HG03060 (cell line): ENCODE measurements around the gene RGS13.
"Not testable (repeated sequence)": the region's sequence is repeated elsewhere in the genome, so short reads cannot be mapped to it uniquely, and the experiment has no call there.

ENCODE experiments used
- ATAC-seq: cut with Tn5 transposase; IDR thresholded peaks from one replicate; pipeline ENCODE4 v1.9.1; 2021; ENCODE audit warnings: low read depth, moderate number of reproducible peaks; ENCODE audit not compliant: unreplicated experiment

The RGS13 gene

DNA sequence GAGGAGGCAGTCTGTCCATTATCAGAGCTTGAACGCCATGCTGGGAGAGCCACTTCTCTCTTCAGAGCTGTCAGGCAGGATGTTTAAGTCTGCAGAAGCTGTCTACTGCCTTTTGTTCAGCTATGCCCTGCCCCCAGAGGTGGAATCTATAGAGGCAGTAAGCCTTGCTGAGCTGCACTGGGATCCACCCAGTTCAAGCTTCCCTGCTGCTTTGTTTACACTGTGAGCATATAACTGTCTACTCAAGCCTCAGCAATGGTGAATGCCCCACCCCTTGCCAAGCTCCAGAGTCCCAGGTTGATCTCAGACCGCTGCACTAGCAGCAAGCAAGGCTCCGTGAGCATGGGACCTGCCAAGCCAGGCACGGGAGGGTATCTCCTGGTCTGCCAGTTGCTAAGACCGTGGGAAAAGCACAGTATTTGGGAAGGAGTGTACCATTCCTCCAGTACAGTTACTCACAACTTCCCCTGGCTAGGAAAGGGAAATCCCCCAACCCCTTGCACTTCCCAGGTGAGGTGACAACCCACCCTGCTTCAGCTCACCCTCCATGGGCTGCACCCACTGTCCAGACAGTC, 32.5 kb downstream of the RGS13 start:
- no peak for ATAC-seq

GRCh38 chr1:192669174-192669573, 33.2 kb downstream of the RGS13 start:
- no peak for ATAC-seq

DNA sequence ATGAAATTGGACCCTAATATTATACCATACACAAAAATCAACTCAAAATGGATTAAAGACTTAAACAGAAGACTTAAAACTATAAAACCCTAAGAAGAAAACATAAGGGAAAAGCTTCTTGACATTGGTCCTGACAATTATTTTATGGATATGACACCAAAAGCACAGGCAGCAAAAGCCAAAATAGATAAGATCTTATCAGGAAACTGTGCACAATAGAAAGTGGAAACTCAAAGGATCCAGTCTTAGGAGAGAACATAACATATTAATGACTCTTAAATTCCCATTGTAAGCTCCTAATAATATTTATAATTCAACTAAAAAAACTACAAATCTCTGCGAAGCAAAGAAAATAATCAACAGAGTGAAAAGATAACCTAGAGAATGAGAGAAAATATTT, 39.8 kb downstream of the RGS13 start:
- ATAC-seq = no peak

DNA sequence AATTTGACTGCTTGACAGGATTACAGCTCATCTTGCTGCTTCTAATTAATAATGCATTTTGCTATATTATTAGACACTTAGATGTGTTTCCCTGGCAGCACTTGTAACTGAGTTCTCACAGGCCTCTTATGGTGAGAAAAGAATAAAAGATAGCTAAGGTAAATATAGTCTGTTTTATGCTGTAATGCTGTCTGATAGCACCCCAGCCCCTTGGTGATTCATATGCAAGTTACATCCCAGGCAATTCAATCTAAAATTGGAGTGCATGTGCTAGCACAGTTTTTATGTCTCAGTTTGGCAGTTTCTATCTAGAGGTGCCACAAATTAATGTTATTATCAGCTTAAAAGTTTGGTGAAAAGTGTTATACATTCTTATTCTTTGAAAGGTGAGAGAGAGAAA, 42.2 kb downstream of the RGS13 start:
- no peak for ATAC-seq

- ATAC-seq = no peak
These were observed 46.4 kb downstream of the RGS13 start for GRCh38 chr1:192682335-192682734.

- not testable (repeated sequence) for ATAC-seq
These were observed 47.1 kb downstream of the RGS13 start for GRCh38 chr1:192683081-192683480.

DNA sequence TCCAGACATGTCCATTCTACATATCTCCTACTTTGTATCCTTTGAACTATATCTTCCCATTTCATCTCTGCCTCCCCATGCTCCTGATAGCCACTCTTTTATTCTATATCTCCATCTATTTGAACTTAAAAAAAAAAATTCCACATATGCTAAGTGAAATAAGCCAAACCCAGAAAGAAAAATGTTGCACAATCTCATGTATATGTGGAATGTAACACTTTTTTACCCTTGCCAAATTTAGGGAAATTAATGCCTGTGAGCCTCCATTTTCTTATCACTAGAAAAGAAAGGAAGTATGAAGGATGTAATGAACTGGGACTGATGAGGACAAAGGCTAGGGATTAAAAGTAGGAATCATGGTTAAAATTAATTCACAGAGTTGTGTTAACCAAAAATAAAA, 53.5 kb downstream of the RGS13 start:
- ATAC-seq = no peak

DNA sequence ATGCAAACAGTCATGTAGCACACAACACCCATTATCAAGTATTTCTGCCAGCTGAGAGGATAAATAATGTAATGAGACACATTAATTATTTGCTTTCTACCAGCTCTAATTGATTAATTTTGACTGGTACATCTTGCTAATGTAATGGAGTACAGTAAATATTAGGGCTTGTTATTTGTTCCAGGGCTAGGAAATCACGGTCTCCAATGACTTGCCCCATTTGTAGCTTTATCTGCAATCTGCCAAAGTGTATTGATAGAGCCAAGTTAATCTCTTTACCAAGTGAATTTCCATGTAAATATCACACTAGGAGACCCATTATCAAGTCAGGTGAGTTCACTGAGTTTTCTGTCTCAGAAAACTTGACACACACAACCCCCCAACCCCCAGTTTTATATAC, 55.1 kb downstream of the RGS13 start:
- ATAC-seq = no peak

DNA sequence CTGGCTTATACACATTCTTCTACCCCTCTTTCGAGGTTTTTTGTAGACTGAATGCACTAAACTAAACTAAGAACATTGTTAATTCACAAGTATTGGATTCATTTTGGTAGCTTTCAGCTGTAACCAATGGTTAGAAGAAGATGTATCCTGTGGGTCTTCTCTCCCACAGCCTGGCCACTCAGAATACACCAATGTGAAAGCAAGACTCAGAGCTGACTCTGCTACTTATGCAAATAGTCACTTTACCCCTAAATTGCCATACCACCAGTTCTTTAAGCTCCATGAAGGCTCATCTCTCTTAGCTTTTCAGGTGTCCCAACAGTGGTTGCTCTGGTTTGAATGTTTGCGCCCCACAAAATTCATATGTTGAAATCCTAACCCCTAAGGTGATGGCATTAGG, 60.1 kb downstream of the RGS13 start:
- ATAC-seq = no peak

- ATAC-seq = no peak
These were observed 61.8 kb downstream of the RGS13 start for GRCh38 chr1:192697771-192698170.

GRCh38 chr1:192698731-192699130, 62.8 kb downstream of the RGS13 start:
- ATAC-seq = no peak

DNA sequence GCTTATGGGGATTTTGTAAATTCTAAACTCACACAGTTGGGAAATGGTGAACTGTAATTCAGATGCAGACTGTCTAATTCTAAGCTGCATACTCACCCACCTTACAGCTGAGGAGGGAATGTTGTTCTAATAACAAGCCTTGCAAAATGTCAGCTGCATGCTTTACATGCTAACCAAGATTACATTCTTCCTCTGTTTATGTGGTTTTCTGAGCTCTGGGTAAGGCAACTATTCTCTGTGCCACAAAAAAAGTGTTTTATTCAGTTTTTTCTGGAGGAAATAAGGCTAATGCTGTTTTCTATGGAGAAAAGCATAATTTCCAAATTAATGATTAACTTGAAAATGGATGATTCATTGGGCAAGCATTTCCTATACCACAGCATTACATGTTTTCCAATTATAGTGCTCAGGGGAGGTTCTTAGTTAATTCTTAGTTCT, 64.9 kb downstream of the RGS13 start:
- ATAC-seq = no peak

DNA sequence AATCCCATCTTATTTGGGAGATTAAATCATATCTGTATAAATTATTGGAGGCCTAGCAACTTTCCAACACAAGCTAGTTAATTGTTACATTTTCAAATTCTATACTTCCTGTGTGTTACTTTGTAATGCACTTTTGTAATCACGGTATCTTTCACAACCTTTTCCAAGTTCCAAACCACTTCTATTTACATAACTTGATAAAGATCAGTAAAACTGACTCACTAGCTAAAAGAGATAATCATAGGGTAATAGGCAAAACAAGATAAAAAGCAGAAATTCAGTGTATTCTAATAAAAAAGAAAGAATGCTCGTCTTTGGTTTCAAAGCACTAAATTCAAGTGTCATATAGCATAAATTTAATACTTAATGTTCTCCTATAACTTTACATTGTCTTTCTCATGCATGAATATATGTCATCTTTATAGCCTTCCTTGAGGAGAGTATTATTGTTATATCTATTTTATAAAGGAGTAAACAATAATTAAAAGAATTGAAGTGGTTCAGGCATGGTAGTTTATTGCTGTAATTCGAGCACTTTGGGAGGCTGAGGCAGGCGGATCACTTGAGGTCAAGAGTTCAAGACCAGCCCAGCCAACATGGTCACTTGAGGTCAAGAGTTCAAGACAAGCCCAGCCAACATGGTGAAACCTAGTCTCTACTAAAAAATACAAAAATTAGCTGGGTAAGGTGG, 66.4 kb downstream of the RGS13 start:
- ATAC-seq = no peak

GRCh38 chr1:192703283-192704206, 67.6 kb downstream of the RGS13 start:
- peak; percentile 63 for ATAC-seq

DNA sequence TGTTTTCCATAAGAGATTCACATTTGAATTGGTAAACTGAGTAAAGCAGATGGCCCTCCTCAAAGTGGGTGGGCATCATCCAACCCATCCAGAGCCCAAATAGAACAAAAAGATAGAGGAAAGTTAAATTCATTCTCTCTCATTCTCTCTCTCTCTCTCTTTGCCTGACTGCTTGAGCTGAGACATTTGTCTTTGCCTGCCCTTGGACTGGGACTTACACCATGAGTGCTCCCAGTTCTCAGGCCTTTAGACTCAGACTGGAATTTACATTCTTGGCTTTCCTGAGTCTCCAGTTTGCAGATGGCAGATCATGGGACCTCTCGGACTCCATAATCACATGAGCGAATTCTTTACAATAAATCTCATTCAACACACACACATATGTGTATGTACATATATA, 69.6 kb downstream of the RGS13 start:
- ATAC-seq = no peak

DNA sequence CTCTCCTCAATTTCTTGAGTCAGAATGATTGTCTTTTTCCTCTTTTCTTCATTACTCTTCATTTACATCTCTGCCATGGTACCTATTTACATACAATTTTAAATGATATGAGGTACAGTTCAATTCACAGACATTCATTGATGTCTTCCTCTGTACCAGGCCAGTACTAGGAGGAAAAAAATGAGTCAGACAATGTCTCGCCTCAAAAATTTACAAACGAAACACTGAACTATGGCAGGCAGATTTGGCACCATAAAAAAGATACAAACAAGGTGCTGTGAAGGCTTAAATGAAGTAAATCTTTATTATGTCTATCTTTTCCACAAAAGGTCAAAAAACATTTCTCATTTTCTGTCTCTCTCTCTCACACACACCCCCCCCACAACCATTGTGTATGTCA, 71.0 kb downstream of the RGS13 start:
- ATAC-seq = no peak

- no peak for ATAC-seq
These were observed 72.1 kb downstream of the RGS13 start for GRCh38 chr1:192707978-192708547.

DNA sequence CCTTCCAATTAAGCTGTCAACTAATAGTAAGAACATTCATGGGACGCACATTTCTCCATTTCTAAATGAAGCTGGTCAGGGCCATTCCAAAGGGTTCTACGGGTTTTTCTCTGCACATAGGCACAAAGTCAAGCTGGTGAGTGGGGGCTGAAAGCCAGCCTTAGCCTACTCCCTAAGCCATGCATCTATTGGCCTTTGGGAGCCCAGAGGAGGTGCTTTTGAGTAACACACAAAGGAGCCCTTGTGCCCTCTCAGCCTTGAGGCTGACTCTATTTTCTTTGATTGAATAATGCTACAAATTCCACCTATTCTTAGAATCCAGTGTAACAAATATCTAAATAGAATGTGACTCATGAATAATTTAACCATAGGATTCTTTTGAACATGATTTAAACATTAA, 73.6 kb downstream of the RGS13 start:
- no peak for ATAC-seq
